GM19328 (cell line): ENCODE data around the gene FHL1.
"Not testable (repeated sequence)": the region's sequence is repeated elsewhere in the genome, so short reads cannot be mapped to it uniquely, and the experiment has no call there.

Experiments
- ATAC-seq: cut with Tn5 transposase; IDR thresholded peaks from one replicate; pipeline ENCODE4 v1.9.1; 2021; ENCODE audit warnings: mild to moderate bottlenecking, moderate library complexity; ENCODE audit not compliant: unreplicated experiment

FHL1 gene

GRCh38 chrX:136146614-136147314 is 569 bp upstream of the FHL1 start:
- no peak for ATAC-seq

- ATAC-seq = no peak
These were observed 643 bp downstream of the FHL1 start for GRCh38 chrX:136147976-136148375.

GRCh38 chrX:136148391-136148790 is 1.1 kb downstream of the FHL1 start:
- ATAC-seq = no peak

GRCh38 chrX:136154998-136155397 is 7.7 kb downstream of the FHL1 start:
- ATAC-seq = no peak

- ATAC-seq = no peak
These were observed 9.3 kb downstream of the FHL1 start for GRCh38 chrX:136156560-136157117.

GRCh38 chrX:136157187-136157586 is 9.9 kb downstream of the FHL1 start:
- ATAC-seq = no peak

GRCh38 chrX:136158685-136159084 is 11.4 kb downstream of the FHL1 start:
- no peak for ATAC-seq

GRCh38 chrX:136159611-136160025 is 12.3 kb downstream of the FHL1 start:
- ATAC-seq = no peak

- peak; percentile 70 for ATAC-seq
These were observed 15.7 kb downstream of the FHL1 start for GRCh38 chrX:136162827-136163570.

GRCh38 chrX:136163689-136164088 is 16.4 kb downstream of the FHL1 start:
- ATAC-seq = no peak

- no peak for ATAC-seq
These were observed 18.1 kb downstream of the FHL1 start for GRCh38 chrX:136165406-136165805.

GRCh38 chrX:136166221-136166855 is 19.0 kb downstream of the FHL1 start:
- ATAC-seq = no peak

GRCh38 chrX:136167989-136168388 is 20.7 kb downstream of the FHL1 start:
- ATAC-seq = not testable (repeated sequence)

- ATAC-seq = no peak
These were observed 21.8 kb downstream of the FHL1 start for GRCh38 chrX:136168929-136169735.

- ATAC-seq = no peak
These were observed 22.9 kb downstream of the FHL1 start for GRCh38 chrX:136170139-136170800.

- ATAC-seq = no peak
These were observed 24.1 kb downstream of the FHL1 start for GRCh38 chrX:136171420-136171819.

- ATAC-seq = no peak
These were observed 29.1 kb downstream of the FHL1 start for GRCh38 chrX:136176399-136176825.

- no peak for ATAC-seq
These were observed 31.8 kb downstream of the FHL1 start for GRCh38 chrX:136179133-136179532.

GRCh38 chrX:136182414-136182813 is 35.1 kb downstream of the FHL1 start:
- no peak for ATAC-seq

- no peak for ATAC-seq
These were observed 35.8 kb downstream of the FHL1 start for GRCh38 chrX:136183172-136183571.
